HG03159 (cell line): Measurements from ENCODE around the gene VTI1A.
"Not testable (repeated sequence)": the region's sequence is repeated elsewhere in the genome, so short reads cannot be mapped to it uniquely, and the experiment has no call there.

ENCODE experiments used
- ATAC-seq: cut with Tn5 transposase; IDR thresholded peaks from one replicate; pipeline ENCODE4 v1.9.1; 2021; ENCODE audit warnings: mild to moderate bottlenecking, moderate library complexity; ENCODE audit not compliant: unreplicated experiment

VTI1A gene

GRCh38 chr10:112848868-112849430, 401.9 kb downstream of the VTI1A start:
- ATAC-seq = no peak

- ATAC-seq = no peak
These were observed 402.5 kb downstream of the VTI1A start for GRCh38 chr10:112849546-112849945.

- no peak for ATAC-seq
These were observed 404.2 kb downstream of the VTI1A start for GRCh38 chr10:112851181-112851580.

GRCh38 chr10:112851588-112852211, 404.7 kb downstream of the VTI1A start:
- ATAC-seq = no peak

- no peak for ATAC-seq
These were observed 405.3 kb downstream of the VTI1A start for GRCh38 chr10:112852306-112852705.

GRCh38 chr10:112855134-112855533, 408.1 kb downstream of the VTI1A start:
- no peak for ATAC-seq

- no peak for ATAC-seq
These were observed 410.5 kb downstream of the VTI1A start for GRCh38 chr10:112857493-112857892.

GRCh38 chr10:112858986-112859651, 412.1 kb downstream of the VTI1A start:
- ATAC-seq = no peak

- no peak for ATAC-seq
These were observed 412.8 kb downstream of the VTI1A start for GRCh38 chr10:112859793-112860192.

- not testable (repeated sequence) for ATAC-seq
These were observed 416.4 kb downstream of the VTI1A start for GRCh38 chr10:112863461-112863860.
